ENCODE data around the gene PPHLN1. TPM values are rescaled to one million over a fixed set of nuclear protein-coding genes. Genes with fewer than 3 reads are reported as not detected.

Gene PPHLN1
- total RNA-seq, 1 donor from 2014 or later = 57.2 TPM

DNA sequence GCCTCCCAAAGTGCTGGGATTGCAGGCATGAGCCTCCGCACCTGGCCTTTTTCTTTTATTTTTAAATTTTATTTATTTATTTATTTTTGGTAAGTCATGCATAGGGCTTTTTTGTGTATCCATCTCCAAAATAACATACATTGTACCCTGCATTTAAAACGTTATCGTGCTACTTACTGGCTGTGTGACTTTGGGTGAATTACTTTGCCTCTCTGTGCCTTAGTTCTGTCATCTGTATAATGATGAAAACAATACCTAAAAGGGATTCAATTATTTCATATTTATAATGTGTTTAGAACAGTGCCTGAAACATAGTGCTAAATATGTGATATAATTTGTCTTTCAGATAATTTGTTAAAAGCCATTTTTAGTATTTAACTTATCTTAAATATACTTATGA lies 19.7 kb upstream of the PPHLN1 start:
- DNase-seq (ENCODE audit: low read depth) = no peak
- no peaks in the 10 kb centered on the region for H3K36me3 ChIP-seq (ENCODE audit: control insufficient read depth, insufficient read depth, low read length)
- TF ChIP-seq, protein P1, sequence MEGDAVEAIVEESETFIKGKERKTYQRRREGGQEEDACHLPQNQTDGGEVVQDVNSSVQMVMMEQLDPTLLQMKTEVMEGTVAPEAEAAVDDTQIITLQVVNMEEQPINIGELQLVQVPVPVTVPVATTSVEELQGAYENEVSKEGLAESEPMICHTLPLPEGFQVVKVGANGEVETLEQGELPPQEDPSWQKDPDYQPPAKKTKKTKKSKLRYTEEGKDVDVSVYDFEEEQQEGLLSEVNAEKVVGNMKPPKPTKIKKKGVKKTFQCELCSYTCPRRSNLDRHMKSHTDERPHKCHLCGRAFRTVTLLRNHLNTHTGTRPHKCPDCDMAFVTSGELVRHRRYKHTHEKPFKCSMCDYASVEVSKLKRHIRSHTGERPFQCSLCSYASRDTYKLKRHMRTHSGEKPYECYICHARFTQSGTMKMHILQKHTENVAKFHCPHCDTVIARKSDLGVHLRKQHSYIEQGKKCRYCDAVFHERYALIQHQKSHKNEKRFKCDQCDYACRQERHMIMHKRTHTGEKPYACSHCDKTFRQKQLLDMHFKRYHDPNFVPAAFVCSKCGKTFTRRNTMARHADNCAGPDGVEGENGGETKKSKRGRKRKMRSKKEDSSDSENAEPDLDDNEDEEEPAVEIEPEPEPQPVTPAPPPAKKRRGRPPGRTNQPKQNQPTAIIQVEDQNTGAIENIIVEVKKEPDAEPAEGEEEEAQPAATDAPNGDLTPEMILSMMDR (IDR thresholded peaks at IDR 0.05; ENCODE audit: insufficient read depth, low read length, poor library complexity, severe bottlenecking) = no peak
- H3K27me3 ChIP-seq (ENCODE audit: control insufficient read depth, insufficient read depth, low read length) = no peaks in the 10 kb centered on the region
- no peak overlapping the region for H3K4me3 ChIP-seq (ENCODE audit: low read depth, low read length)

DNA sequence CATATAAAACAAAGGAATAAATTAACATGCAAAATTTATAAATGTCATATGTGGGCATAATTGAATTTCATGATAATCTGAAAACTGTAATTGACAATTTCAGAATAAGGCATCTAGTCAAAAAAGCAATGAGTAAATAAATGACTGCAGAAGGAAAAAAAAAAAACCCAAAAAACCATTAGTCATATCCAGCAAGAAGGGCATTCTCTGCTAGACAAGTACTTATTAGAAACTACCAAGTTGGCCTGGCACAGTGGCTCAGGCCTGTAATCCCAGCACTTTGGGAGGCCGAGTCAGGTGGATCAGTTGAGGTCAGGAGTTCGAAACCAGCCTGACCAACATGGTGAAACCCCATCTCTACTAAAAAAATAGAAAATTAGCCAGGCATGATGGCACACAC lies 17.6 kb upstream of the PPHLN1 start:
- Histone ChIP-seq H3K4me3 (ENCODE audit: low read depth, low read length) (no peak overlapping the region), H3K27me3 (ENCODE audit: control insufficient read depth, insufficient read depth, low read length) (no peaks in the 10 kb centered on the region), H3K36me3 (ENCODE audit: control insufficient read depth, insufficient read depth, low read length) (no peaks in the 10 kb centered on the region)
- no peak for DNase-seq (ENCODE audit: low read depth)
- TF ChIP-seq, protein P1 (IDR thresholded peaks at IDR 0.05; ENCODE audit: insufficient read depth, low read length, poor library complexity, severe bottlenecking) = no peak

DNA sequence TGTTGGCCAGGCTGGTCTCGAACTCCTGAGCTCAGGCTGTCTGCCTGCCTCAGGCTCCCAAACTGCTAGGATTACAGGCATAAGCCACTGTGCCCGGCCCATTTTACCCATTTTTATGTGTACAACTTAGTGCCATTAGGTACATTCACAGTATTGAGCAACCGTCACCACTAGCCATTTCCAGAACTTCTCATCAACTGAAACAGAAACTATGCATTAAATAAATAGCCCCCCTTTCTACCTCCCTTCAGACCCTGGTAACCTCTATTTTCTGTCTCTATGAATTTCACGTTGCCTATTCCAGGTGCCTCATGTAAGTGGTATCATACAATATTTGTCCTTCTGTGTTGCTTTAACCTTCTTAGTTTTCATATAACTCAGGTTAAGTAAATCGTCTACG lies 16.0 kb upstream of the PPHLN1 start:
- DNase-seq (ENCODE audit: low read depth) = no peak
- H3K4me3 ChIP-seq (ENCODE audit: low read depth, low read length) = no peak overlapping the region

DNA sequence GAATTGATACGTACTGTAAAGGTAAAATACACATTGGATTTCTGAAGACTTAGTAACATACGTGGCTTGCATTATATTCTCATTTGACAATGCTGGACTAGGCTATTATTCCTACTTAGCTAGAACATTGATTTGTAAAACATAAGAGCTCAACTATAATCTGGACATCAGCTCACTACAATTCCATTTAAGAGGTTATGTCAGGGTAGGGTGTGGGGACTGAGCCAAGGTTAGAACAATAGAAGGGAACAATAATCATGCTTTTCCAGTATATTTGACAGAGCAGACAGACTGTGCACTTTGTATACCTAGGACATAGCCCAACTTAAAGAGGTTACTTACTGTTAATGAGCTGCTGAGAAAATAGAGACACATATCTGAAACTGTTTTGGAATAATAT lies 10.9 kb upstream of the PPHLN1 start:
- DNase-seq (ENCODE audit: low read depth) = no peak
- no peak overlapping the region for H3K4me3 ChIP-seq (ENCODE audit: low read depth, low read length)
- no peaks in the 10 kb centered on the region for H3K27me3 ChIP-seq (ENCODE audit: control insufficient read depth, insufficient read depth, low read length)
- H3K36me3 ChIP-seq (ENCODE audit: control insufficient read depth, insufficient read depth, low read length) = no peaks in the 10 kb centered on the region
- TF ChIP-seq, protein P1 (IDR thresholded peaks at IDR 0.05; ENCODE audit: insufficient read depth, low read length, poor library complexity, severe bottlenecking) = no peak

More for the DNA sequence above, 16.0 kb upstream of the PPHLN1 start:
- TF ChIP-seq, protein P1 (IDR thresholded peaks at IDR 0.05; ENCODE audit: insufficient read depth, low read length, poor library complexity, severe bottlenecking) = no peak
- H3K36me3 ChIP-seq (ENCODE audit: control insufficient read depth, insufficient read depth, low read length) = no peaks in the 10 kb centered on the region
- H3K27me3 ChIP-seq (ENCODE audit: control insufficient read depth, insufficient read depth, low read length) = no peaks in the 10 kb centered on the region

DNA sequence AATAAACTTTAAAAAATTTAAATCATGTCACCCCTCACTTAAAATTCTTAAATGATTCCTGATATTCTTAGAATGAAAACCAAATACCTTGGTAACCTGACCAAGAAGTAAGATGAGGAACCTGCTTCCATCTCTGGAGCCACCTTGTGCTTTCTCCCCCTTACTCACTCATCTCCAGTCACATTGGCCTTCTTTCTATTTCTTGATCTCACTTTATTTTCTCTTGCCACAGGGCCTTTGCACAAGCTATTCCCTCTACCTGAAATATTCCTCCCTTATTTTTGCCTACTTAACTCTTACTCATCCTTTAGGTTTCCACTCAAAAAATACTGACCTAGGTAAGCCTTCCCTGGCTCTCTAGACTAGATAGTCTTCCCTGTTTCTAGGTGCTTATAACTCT lies 5.2 kb upstream of the PPHLN1 start:
- TF ChIP-seq, protein P1 (IDR thresholded peaks at IDR 0.05; ENCODE audit: insufficient read depth, low read length, poor library complexity, severe bottlenecking) = no peak
- Histone ChIP-seq H3K36me3 (ENCODE audit: control insufficient read depth, insufficient read depth, low read length) (no peaks in the 10 kb centered on the region), H3K4me3 (ENCODE audit: low read depth, low read length) (no peak overlapping the region), H3K27me3 (ENCODE audit: control insufficient read depth, insufficient read depth, low read length) (no peaks in the 10 kb centered on the region)
- DNase-seq (ENCODE audit: low read depth) = no peak

DNA sequence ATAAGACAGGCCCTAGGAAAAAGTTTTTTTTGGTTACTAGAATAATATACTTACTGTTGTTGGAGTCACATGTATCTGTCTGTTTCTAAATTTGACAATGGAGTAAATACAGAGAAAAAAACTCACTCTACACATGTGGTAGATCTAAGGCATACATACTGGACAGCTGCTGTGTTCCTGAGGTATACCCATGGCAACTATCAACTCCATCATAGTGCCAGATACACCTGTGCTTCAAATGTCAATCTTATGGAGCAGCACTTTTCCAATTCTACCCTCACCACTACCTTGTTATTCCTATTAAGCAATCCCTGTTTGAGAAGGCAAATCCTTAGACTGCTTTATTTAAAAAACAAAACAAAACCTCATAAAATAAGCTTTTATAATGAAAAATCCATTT lies 3.4 kb upstream of the PPHLN1 start:
- no peak for DNase-seq (ENCODE audit: low read depth)
- Histone ChIP-seq H3K36me3 (ENCODE audit: control insufficient read depth, insufficient read depth, low read length) (no peaks in the 10 kb centered on the region), H3K4me3 (ENCODE audit: low read depth, low read length) (no peak overlapping the region), H3K27me3 (ENCODE audit: control insufficient read depth, insufficient read depth, low read length) (no peaks in the 10 kb centered on the region)
- TF ChIP-seq, protein P1 (IDR thresholded peaks at IDR 0.05; ENCODE audit: insufficient read depth, low read length, poor library complexity, severe bottlenecking) = no peak
